ENCODE measurements around the gene RNF220. TPM values are rescaled to one million over a fixed set of nuclear protein-coding genes. Genes with fewer than 3 reads are reported as not detected.
A peak's percentile ranks its signal among the peaks of the same experiment; 100 is the strongest.

Gene RNF220
- total and polyA plus RNA-seq, 9 of the 15 experiments (the other 6 are each of a cell fraction or from before 2014, with no cell fraction given) = 5.1 to 117 (median 66.9) TPM

GRCh38 chr1:44594871-44595735, 190.0 kb downstream of the RNF220 start (continued):
- TF ChIP-seq CREB3L1 (IDR thresholded peaks at IDR 0.05; ENCODE audit: borderline replicate concordance, low read depth) = 0 out of 2 replicates have a peak, but pooled peaks have one; percentile 22
- peak; percentile 41; the same call in 1 of the 2 replicates for TF ChIP-seq ARID2 (IDR thresholded peaks at IDR 0.05)
- peak; percentile 48; the same call in 1 of the 2 replicates for TF ChIP-seq JUN (IDR thresholded peaks at IDR 0.05; ENCODE audit: borderline replicate concordance, low read depth, low read length)
- TF ChIP-seq JUN (CRISPR knock-in tag; IDR thresholded peaks at IDR 0.05; ENCODE audit: borderline replicate concordance) = no peak
- TF ChIP-seq NCOA1 (IDR thresholded peaks at IDR 0.05; ENCODE audit: low read depth) = no peak
- peak; percentile 52; the same call in 1 of the 2 replicates for TF ChIP-seq XRCC5 (IDR thresholded peaks at IDR 0.05; ENCODE audit: low read depth, low read length)
- peak; percentile 89 for TF ChIP-seq DEAF1 (CRISPR knock-in tag; IDR thresholded peaks at IDR 0.05)
- 0 out of 2 replicates have a peak, but pooled peaks have one; percentile 62 for TF ChIP-seq ZNF764 (CRISPR knock-in tag; IDR thresholded peaks at IDR 0.05; ENCODE audit: low read depth)
- TF ChIP-seq THAP12 (CRISPR knock-in tag; IDR thresholded peaks at IDR 0.05) = 0 out of 2 replicates have a peak, but pooled peaks have one; percentile 19
- TF ChIP-seq ZBTB7A (IDR thresholded peaks at IDR 0.05; ENCODE audit: borderline replicate concordance, control insufficient read depth, low read depth, low read length) = peak; percentile 61; the same call in 1 of the 2 replicates
- TF ChIP-seq LCOR (CRISPR knock-in tag; IDR thresholded peaks at IDR 0.05) = no peak
- TF ChIP-seq ESRRA (IDR thresholded peaks at IDR 0.05; ENCODE audit: borderline replicate concordance, low read depth) = peak; percentile 28; the same call in 1 of the 2 replicates
- TF ChIP-seq CC2D1A (IDR thresholded peaks at IDR 0.05) = peak; percentile 60; the same call in 1 of the 2 replicates
- 0 out of 4 replicates have a peak, but pooled peaks of 1 of the 2 experiments have one; percentile 45 for TF ChIP-seq TEAD1 (CRISPR knock-in tag; IDR thresholded peaks at IDR 0.05)
- peak; percentile 88 to 97 for TF ChIP-seq RAD21 (CRISPR knock-in tag; conservative IDR thresholded peaks at IDR 0.05 in 1 of 2, IDR thresholded peaks at IDR 0.05 in 1 of 2)
- no peak for TF ChIP-seq OTX1 (CRISPR knock-in tag; IDR thresholded peaks at IDR 0.05)
- no peak for TF ChIP-seq ATF7 (IDR thresholded peaks at IDR 0.05)

Data from K562 (cell line).